Activated CD4-positive, alpha-beta T cell treated with anti-CD3 and anti-CD28 coated beads for 1 hour (primary cell): ENCODE results near the gene NRDE2.

Experiments used
- DNase-seq: peaks from one replicate; pipeline ENCODE4 v3.0.0-alpha.2; 2020

Gene NRDE2, protein sequence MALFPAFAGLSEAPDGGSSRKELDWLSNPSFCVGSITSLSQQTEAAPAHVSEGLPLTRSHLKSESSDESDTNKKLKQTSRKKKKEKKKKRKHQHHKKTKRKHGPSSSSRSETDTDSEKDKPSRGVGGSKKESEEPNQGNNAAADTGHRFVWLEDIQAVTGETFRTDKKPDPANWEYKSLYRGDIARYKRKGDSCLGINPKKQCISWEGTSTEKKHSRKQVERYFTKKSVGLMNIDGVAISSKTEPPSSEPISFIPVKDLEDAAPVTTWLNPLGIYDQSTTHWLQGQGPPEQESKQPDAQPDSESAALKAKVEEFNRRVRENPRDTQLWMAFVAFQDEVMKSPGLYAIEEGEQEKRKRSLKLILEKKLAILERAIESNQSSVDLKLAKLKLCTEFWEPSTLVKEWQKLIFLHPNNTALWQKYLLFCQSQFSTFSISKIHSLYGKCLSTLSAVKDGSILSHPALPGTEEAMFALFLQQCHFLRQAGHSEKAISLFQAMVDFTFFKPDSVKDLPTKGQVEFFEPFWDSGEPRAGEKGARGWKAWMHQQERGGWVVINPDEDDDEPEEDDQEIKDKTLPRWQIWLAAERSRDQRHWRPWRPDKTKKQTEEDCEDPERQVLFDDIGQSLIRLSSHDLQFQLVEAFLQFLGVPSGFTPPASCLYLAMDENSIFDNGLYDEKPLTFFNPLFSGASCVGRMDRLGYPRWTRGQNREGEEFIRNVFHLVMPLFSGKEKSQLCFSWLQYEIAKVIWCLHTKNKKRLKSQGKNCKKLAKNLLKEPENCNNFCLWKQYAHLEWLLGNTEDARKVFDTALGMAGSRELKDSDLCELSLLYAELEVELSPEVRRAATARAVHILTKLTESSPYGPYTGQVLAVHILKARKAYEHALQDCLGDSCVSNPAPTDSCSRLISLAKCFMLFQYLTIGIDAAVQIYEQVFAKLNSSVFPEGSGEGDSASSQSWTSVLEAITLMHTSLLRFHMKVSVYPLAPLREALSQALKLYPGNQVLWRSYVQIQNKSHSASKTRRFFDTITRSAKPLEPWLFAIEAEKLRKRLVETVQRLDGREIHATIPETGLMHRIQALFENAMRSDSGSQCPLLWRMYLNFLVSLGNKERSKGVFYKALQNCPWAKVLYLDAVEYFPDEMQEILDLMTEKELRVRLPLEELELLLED

GRCh38 chr14:90331497-90332270, at the start of gene NRDE2:
Gene NRDE2, minus strand, starts transcription at chr14:90331941. Its CDS starts 37 bp downstream, at chr14:90331904.
- DNase-seq, result peak; percentile 86

DNA sequence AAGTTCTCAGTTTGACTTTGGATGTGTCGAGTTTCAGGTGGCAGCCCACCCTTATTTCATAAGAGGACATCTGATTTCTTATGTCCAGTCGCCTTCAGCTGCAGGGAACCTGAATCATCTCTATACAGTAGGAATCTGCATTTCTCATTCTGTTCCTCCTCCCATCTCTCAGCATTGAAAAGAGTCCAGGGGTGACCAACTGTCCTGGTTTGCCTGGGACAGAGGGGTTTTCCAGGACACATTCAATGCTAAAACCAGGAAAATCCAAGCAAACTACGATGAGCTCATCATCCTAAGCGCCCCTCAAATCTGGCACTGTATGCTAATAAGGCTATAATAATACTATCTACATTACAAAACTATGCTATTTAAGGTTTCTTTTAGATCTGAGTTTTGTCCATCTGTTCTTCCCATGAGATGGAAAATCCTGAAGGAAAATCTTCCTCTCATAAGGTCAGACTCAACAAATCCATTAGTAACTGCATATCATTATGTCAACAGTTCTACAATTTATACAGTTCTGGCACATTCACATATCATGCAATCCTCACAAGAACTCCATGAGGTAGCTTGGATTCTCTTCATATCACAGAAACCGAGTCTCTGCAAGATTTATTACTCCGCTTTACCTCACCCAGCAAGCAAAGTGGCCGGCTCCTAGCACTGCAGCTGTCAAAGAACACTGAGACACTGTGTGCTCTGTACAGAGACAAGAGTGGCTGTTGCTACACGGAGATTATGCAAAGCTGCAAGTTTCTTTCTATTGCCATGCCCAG, 49.5 kb upstream of the NRDE2 start:
- DNase-seq, result no peak

GRCh38 chr14:90379106-90379505, 47.4 kb upstream of the NRDE2 start:
- DNase-seq, result no peak

GRCh38 chr14:90378249-90378648, 46.5 kb upstream of the NRDE2 start:
- no peak for DNase-seq

GRCh38 chr14:90375934-90376333, 44.2 kb upstream of the NRDE2 start:
- DNase-seq, result no peak

- DNase-seq, result no peak
Measured at GRCh38 chr14:90374813-90375212, 43.1 kb upstream of the NRDE2 start.

- no peak for DNase-seq
Measured at GRCh38 chr14:90373887-90374286, 42.1 kb upstream of the NRDE2 start.

- no peak for DNase-seq
Measured at GRCh38 chr14:90368946-90369721, 37.4 kb upstream of the NRDE2 start.

DNA sequence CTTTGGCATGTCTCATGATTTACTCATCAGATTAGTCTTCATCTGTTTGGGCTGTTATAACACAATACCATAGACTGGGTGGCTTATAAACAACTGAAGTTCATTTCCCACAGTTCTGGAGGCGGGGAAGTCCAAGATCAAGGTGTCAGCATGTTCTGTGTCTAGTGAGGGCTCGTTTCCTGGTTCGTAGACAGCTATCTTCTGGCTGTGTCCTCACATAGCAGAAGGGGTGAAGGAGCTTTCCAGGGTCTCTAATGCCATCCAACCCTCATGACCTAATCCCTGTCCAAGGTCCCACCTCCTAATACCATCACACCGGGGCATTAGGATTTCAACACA, 30.8 kb upstream of the NRDE2 start:
- no peak for DNase-seq

DNA sequence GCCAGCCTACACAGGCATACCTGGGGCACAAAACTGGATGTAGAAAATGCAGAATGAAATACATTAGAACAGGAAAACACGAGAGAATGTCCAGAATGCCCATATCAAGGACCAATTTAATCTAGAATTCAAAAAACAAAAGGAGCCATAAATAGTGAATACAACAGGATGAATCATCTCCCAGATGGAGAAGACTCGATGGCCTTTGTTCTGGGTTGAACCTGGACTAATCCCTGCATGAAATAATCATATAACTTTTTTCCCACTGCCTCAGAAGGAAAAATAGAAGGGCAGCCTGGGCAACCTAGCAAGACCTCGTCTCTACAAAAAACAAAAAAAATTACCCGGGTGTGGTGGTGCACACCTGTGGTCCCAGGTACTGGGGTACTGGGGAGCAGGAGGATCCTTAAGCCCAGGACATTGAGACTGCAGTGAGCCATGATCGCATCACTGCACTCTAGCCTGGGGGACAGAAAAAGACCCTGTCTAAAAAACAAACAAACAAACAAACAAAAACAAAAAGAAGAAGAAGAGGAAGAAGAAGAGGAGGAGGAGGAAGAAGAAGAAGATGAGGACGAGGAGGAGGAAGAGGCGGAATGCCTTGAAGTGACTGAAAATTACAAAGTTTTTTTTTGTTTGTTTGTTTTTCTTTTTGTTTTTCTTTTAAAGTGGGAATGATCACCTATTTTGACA, 30.3 kb upstream of the NRDE2 start:
- no peak for DNase-seq

GRCh38 chr14:90358359-90358758, 26.6 kb upstream of the NRDE2 start:
- DNase-seq, result no peak

GRCh38 chr14:90356925-90357324, 25.2 kb upstream of the NRDE2 start:
- no peak for DNase-seq

- DNase-seq, result no peak
Measured at GRCh38 chr14:90355540-90356518, 24.1 kb upstream of the NRDE2 start.

DNA sequence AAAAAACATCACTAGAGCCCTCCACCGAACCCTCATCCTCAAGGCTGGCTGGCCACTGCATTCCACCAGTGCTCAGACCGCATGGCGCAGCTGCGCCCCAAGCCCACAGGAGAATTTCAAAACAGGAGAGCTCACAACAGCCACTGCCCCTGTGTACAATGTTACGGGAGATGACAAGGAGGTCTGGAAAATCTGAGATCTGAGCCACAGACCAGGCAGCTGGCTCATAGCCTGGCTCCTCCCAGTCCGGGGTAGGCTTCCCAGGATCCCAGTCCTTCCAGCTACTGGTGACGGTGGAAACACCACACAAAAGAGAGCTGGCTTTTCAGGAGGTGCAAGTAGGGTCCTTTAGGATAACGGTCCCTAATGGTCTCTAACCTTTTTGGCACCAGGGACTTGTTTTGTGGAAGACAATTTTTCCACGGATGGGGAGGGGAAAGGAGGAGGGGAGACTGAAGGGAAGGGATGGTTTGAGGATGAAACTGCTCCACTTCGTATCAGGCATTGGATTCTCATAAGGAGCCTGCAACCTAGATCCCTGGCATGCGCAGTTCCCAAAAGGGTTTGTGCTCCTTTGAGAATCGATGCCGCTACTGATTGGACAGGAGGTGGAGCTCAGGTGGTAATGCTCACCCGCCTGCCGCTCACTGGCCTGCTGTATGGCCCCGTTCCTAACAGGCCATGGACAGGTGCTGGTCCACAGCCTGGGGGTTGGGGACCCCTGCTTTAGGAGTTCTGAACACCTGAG, 23.0 kb upstream of the NRDE2 start:
- DNase-seq, result no peak

- no peak for DNase-seq
Measured at GRCh38 chr14:90349739-90350138, 18.0 kb upstream of the NRDE2 start.

DNA sequence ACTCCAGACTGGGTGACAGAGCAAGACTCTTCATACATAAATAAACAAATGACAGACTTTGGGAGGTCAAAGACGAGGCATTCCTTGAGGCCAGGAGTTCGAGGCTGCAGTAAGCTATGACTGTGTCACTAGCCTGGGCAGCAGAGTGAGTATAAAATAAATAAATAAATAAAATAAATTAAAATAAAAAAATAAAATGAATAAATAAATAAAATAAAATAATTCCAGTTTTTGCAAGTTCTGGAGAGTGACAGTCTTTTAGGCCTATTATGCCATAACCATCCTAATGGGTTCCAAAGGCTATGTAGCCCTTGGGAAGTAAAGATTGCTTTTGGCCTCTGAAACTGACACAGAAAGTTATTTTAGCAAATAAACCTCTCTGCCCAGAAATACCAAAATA, 16.5 kb upstream of the NRDE2 start:
- no peak for DNase-seq

DNA sequence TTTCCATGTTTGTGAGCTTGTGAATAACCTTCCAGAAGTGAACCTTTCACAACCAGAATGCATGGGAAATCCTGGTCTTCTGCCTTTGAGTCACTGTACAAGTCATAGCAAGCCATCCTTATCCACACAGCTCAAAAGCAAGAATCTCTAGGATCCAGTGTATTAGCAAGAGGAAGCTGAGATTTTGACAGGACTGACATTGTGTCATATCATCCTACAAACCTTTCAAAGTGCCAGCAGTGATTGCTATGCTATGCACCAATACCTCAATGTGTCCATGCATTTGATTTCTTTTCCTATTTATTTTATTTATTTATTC, 13.5 kb upstream of the NRDE2 start:
- no peak for DNase-seq
